HEK293 (cell line): ENCODE measurements around the gene MTMR11.

ENCODE experiments used
- HOXD13 ChIP-seq: sonication (generic); formaldehyde crosslinking; IDR thresholded peaks from 2 replicates; pipeline ENCODE4 v1.8.0; 2022; ENCODE audit warnings: missing genetic modification reagents, borderline replicate concordance
- RBAK ChIP-seq: fragments of 450-650 bp; formaldehyde crosslinking; IDR thresholded peaks from 2 replicates; pipeline ENCODE4 v1.5.1; 2016; ENCODE audit warnings: missing biosample characterization, missing genetic modification characterization
- TCF7L2 ChIP-seq: IDR thresholded peaks from 2 replicates; pipeline ENCODE4 v1.6.1; 2011; ENCODE audit warnings: low read depth, mild to moderate bottlenecking, inconsistent platforms, low read length, moderate library complexity, borderline replicate concordance
- YY1 ChIP-seq: fragments of 450-650 bp; formaldehyde crosslinking; IDR thresholded peaks from 2 replicates; pipeline ENCODE4 v1.5.1; 2018; ENCODE audit warnings: missing biosample characterization, missing genetic modification characterization
- ZNF274 ChIP-seq, 2 experiments: fragments of 200-500 bp in 1 of 2; fragments of 450-650 bp in 1 of 2; sonication (Bioruptor generic) in 1 of 2; formaldehyde crosslinking in 1 of 2; IDR thresholded peaks; 2 replicates each; pipeline versions ENCODE4 v1.5.1 to v1.6.1; 2014 to 2016; ENCODE audit warnings: borderline replicate concordance in 1 of 2, inconsistent platforms in 1 of 2, low read length in 1 of 2, missing biosample characterization in 1 of 2, missing genetic modification characterization in 1 of 2
- ZNF302 ChIP-seq: fragments of 450-650 bp; formaldehyde crosslinking; IDR thresholded peaks from 2 replicates; pipeline ENCODE4 v1.5.1; 2016; ENCODE audit warnings: missing biosample characterization, missing genetic modification characterization, low read depth
- ZNF335 ChIP-seq: fragments of 450-650 bp; formaldehyde crosslinking; conservative IDR thresholded peaks from 2 replicates; pipeline ENCODE4 v1.5.1; 2016; ENCODE audit warnings: missing biosample characterization, missing genetic modification characterization
- ZNF391 ChIP-seq: fragments of 450-650 bp; formaldehyde crosslinking; IDR thresholded peaks from 2 replicates; pipeline ENCODE4 v1.5.1; 2016; ENCODE audit warnings: low read depth, missing biosample characterization, missing genetic modification characterization, borderline replicate concordance
- ZNF510 ChIP-seq: fragments of 450-650 bp; formaldehyde crosslinking; IDR thresholded peaks from 2 replicates; pipeline ENCODE4 v1.5.1; 2018; ENCODE audit warnings: mild to moderate bottlenecking, missing genetic modification characterization, missing biosample characterization; ENCODE audit not compliant: insufficient replicate concordance
- ZNF654 ChIP-seq: fragments of 450-650 bp; formaldehyde crosslinking; IDR thresholded peaks from 2 replicates; pipeline ENCODE4 v1.5.1; 2016; ENCODE audit warnings: low read depth, missing biosample characterization, missing genetic modification characterization
- ZNF707 ChIP-seq: fragments of 450-650 bp; formaldehyde crosslinking; IDR thresholded peaks from 2 replicates; pipeline ENCODE4 v1.5.1; 2016; ENCODE audit warnings: missing biosample characterization, missing genetic modification characterization
- TF ChIP-seq, protein P1 (sequence below): fragments of 450-650 bp; formaldehyde crosslinking; IDR thresholded peaks from 2 replicates; pipeline ENCODE4 v1.5.1; 2016; ENCODE audit warnings: missing biosample characterization, missing genetic modification characterization
- TF ChIP-seq, protein P2 (sequence below): sonication (generic); formaldehyde crosslinking; IDR thresholded peaks from 2 replicates; pipeline ENCODE4 v1.8.1; 2022; ENCODE audit warnings: mild to moderate bottlenecking, moderate library complexity, missing genetic modification reagents
- TF ChIP-seq, protein P3 (sequence below): fragments of 450-650 bp; formaldehyde crosslinking; IDR thresholded peaks from 2 replicates; pipeline ENCODE4 v1.5.1; 2016; ENCODE audit warnings: missing biosample characterization, missing genetic modification characterization

DNA sequence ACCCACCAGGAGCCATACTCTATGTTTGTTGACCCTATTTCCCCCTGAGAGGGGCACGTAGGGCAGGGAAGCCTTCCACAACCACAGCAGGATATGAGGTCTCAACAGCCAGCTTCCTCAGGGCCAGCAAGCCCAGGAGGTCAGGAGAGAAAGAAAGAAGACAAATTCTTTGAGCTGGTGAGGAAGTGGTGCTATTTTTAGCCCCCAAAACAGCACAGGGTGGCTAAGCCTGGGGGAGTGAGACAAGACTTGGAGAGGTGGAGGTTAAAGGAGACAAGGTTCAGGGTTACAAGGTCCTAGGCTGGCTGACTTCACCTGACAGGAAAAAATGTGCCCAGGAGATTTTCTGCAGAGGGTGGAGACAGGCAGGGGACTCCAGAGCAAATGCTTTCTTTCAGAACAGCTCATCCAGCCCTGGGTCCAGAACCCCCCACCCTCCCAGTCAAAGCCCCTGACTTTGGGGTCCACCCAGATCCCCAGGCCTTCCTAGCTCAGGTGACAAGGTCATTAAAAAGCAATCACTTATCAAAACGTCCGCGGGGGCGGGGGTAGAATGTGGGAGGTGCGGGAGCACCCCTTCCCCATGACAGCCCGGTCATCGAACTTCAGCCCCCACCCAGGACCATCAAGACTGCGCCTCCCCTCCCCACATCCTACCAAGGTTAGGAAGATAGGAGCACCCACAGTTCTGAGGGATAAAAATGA is 20.3 kb downstream of the MTMR11 start:
- TF ChIP-seq ZNF707 = no peak
- TF ChIP-seq, protein P1, sequence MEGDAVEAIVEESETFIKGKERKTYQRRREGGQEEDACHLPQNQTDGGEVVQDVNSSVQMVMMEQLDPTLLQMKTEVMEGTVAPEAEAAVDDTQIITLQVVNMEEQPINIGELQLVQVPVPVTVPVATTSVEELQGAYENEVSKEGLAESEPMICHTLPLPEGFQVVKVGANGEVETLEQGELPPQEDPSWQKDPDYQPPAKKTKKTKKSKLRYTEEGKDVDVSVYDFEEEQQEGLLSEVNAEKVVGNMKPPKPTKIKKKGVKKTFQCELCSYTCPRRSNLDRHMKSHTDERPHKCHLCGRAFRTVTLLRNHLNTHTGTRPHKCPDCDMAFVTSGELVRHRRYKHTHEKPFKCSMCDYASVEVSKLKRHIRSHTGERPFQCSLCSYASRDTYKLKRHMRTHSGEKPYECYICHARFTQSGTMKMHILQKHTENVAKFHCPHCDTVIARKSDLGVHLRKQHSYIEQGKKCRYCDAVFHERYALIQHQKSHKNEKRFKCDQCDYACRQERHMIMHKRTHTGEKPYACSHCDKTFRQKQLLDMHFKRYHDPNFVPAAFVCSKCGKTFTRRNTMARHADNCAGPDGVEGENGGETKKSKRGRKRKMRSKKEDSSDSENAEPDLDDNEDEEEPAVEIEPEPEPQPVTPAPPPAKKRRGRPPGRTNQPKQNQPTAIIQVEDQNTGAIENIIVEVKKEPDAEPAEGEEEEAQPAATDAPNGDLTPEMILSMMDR (tag by site-specific recombination) = no peak
- TF ChIP-seq, protein P2, sequence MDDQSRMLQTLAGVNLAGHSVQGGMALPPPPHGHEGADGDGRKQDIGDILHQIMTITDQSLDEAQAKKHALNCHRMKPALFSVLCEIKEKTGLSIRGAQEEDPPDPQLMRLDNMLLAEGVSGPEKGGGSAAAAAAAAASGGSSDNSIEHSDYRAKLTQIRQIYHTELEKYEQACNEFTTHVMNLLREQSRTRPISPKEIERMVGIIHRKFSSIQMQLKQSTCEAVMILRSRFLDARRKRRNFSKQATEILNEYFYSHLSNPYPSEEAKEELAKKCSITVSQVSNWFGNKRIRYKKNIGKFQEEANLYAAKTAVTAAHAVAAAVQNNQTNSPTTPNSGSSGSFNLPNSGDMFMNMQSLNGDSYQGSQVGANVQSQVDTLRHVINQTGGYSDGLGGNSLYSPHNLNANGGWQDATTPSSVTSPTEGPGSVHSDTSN (CRISPR knock-in tag) = no peak
- TF ChIP-seq TCF7L2 = no peak
- no peak for TF ChIP-seq ZNF510
- TF ChIP-seq, protein P3, sequence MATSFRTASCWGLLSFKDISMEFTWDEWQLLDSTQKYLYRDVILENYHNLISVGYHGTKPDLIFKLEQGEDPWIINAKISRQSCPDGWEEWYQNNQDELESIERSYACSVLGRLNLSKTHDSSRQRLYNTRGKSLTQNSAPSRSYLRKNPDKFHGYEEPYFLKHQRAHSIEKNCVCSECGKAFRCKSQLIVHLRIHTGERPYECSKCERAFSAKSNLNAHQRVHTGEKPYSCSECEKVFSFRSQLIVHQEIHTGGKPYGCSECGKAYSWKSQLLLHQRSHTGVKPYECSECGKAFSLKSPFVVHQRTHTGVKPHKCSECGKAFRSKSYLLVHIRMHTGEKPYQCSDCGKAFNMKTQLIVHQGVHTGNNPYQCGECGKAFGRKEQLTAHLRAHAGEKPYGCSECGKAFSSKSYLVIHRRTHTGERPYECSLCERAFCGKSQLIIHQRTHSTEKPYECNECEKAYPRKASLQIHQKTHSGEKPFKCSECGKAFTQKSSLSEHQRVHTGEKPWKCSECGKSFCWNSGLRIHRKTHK (tag by site-specific recombination) = no peak
- TF ChIP-seq YY1 = no peak
- TF ChIP-seq ZNF335 = no peak
- no peak for TF ChIP-seq RBAK (tag by site-specific recombination)
- no peak for TF ChIP-seq ZNF302
- TF ChIP-seq ZNF391 (tag by site-specific recombination) = no peak
- TF ChIP-seq HOXD13 (CRISPR knock-in tag) = no peak
- no peak for TF ChIP-seq ZNF274 (IDR thresholded peaks at IDR 0.05; ENCODE audit: low read length)
- no peak for TF ChIP-seq ZNF274 (tag by site-specific recombination; IDR thresholded peaks at IDR 0.05; ENCODE audit: borderline replicate concordance)
- no peak for TF ChIP-seq ZNF654 (tag by site-specific recombination)
